ENCODE data around the gene FSCN2.
A peak's percentile ranks its signal among the peaks of the same experiment; 100 is the strongest.

The FSCN2 gene

DNA sequence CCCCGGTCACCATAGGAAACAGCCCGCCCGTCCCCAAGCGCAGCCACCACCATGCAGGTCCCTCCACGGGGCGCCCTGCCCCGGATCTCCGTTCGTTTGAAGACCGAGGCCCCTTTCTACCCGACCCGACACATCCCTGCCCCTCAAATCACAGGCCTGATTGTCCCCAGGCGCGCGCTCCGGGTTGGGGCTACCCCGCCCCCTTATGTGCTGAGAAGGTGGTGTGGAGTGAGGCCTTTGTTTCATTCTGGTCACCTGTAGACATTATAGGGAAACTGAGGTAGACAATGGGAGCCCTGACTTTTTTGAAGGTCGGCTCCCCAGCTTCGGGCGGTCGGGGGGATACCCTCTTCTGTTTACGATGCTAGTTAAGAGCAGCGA is 14.8 kb upstream of the FSCN2 start:
- no peak for TF ChIP-seq ZNF274 (IDR thresholded peaks at IDR 0.05; ENCODE audit: low read depth, low read length)

DNA sequence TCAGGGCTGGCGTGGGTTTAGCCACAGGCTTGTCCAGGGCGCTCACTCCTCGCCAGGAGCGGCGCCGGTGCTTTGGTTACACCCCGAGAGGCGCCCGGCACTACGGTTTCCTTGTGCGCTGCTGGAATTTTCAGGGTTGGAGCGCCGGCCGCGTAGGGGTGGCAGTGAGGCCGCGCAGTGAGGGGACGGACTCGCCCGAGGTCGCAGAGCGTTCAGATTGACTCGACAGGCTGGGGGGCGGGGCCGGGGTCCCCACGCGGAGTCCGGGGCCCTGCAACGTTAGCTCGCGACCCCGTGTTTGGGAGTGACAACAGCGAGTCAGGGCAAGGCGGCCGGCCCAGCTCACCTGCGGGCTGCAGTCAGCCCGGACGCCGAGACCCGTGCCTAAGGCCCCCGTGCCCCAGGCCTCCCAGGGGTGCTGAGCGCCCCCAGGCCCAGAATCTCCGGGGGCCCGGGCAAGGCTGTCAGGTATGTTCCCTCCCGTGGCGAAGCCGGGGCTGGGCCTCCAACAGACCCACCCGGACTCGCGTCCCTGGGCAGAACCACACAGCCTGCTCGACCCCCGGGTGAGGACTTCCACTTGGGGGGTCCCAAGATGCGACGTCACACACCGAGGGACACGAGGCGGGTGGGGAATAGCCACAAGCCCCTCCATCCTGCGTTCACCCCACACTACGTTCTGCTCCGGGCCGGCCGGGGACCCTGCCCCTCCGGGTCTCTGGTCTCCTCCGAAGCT is 14.3 kb upstream of the FSCN2 start:
- no peak for TF ChIP-seq ZNF274 (IDR thresholded peaks at IDR 0.05; ENCODE audit: low read depth, low read length)
- H3K4me3 ChIP-seq (ENCODE audit: low read length): peak overlapping the region; percentile 76; the same call in 1 of the 2 replicates

More for the DNA sequence above, 14.8 kb upstream of the FSCN2 start:
- H3K4me3 ChIP-seq (ENCODE audit: low read length): peak overlapping the region; percentile 76; the same call in 1 of the 2 replicates

DNA sequence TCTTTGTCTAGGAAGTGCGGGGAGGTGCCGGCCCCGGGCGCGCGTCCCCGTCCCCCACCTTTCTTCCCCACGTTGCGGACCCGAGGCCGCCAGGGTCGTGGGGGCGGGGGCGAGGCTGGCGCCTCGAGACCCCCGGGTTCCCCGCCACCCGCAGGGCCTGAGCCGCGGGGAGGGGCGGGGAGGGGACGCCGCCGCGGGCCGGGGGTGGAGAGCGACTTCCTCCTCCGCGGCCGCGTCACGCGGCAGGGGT is 13.8 kb upstream of the FSCN2 start:
- peak overlapping the region; percentile 76; the same call in 1 of the 2 replicates for H3K4me3 ChIP-seq (ENCODE audit: low read length)
- TF ChIP-seq ZNF274 (IDR thresholded peaks at IDR 0.05; ENCODE audit: low read depth, low read length): no peak

DNA sequence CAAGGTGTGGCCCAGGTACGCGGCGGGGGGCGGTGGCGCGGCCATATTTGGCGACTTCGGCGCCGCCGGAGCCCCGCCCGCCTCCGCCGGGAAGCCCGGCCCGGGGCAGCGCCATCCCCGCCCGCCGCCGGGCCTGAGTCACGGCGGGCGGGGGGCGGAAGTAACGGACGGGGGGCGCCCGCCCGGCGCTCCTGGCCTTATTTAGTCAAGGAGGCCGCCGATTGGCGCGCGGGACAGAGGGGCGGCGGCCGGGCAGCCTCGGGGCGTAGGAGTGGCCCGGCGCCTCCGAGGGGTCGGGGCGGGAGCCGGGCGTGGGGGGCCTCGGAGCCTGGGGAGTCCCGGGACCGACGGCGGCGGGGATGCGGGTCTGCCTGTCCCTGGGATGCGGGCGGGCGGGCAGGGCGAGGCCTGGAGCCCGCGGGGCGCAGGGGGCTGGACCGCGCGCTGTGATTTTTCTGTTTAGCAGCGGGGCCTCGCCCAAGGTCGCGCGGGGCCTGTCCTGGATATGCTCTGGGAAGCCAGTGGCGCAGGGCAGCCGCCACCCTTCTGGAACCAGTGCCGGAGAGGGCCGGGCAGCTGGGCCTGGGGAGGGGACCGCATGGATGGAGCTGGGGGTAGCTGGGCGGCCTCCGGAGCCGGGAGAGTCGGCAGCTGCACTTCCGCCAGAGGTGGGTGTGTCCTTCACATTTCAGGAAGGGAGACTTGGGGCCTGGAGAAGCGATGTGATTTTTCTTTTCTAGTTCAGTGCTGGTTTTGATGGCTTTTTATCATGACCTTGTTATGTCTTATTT is 13.2 kb upstream of the FSCN2 start:
- H3K4me3 ChIP-seq (ENCODE audit: low read length): peak overlapping the region; percentile 76
- TF ChIP-seq ZNF274 (IDR thresholded peaks at IDR 0.05; ENCODE audit: low read depth, low read length): no peak

DNA sequence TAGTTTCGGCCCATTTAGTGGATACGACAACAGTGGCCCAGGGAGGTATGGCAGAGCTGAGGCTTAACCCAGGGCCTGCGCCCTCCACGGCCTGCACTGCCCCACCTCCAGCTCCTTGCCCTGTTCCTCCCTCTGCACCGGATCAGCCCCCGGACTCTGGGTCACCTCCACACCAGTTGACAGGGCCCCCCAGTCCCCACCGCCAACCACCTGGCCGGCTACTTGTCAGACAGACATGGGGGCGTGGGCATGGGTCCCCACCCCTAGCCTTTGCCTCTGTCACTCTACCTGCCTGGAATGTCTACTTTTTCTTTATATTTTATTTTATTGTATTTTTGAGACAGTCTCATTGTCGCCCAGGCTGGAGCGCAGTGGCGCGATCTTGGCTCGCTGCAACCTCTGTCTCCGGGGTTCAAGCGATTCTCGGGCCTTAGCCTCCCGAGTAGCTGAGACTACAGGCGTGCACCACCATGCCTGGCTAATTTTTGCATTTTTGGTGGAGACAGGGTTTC is 12.6 kb upstream of the FSCN2 start:
- no peak for TF ChIP-seq ZNF274 (IDR thresholded peaks at IDR 0.05; ENCODE audit: low read depth, low read length)
- H3K4me3 ChIP-seq (ENCODE audit: low read length): peak overlapping the region; percentile 76

DNA sequence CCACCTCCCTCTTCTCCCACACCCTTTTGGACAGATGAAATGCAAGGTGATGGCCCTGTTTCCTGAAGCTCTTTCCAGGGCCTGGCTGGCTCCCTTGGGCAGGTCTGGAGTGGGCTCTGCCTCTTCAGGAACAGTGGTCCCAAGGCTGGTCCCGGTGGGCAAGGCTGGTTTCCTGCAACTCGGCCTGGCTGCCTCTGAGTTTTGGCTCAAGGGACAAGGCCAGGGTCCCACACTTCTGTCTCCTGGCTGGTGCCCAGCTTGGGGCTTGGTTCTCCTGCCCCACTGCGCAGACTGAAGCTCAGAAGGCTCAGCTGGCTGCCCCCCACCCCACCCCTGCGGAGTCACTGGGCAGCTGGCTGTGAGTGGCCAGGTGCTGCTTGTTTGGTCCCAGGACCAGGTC is 11.7 kb upstream of the FSCN2 start:
- peak overlapping the region; percentile 76; the same call in 1 of the 2 replicates for H3K4me3 ChIP-seq (ENCODE audit: low read length)
- TF ChIP-seq ZNF274 (IDR thresholded peaks at IDR 0.05; ENCODE audit: low read depth, low read length): no peak

DNA sequence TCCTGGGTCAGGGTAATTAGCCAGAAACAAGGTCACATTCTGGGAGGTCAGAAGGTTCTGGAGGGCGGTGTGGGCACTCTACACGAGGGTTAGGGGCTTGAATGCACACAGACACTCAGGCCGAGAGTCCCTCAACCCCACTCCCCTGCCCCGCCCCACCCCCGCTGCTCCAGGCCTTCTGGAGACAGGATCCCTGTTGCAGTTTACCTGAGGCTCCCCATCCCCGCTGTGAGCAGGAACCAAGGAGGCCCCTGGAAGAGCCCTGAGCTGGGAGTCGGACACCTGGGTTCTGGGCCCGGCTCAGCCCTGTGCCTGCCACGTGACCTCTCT is 11.2 kb upstream of the FSCN2 start:
- H3K4me3 ChIP-seq (ENCODE audit: low read length): peak overlapping the region; percentile 76; the same call in 1 of the 2 replicates
- no peak for TF ChIP-seq ZNF274 (IDR thresholded peaks at IDR 0.05; ENCODE audit: low read depth, low read length)

DNA sequence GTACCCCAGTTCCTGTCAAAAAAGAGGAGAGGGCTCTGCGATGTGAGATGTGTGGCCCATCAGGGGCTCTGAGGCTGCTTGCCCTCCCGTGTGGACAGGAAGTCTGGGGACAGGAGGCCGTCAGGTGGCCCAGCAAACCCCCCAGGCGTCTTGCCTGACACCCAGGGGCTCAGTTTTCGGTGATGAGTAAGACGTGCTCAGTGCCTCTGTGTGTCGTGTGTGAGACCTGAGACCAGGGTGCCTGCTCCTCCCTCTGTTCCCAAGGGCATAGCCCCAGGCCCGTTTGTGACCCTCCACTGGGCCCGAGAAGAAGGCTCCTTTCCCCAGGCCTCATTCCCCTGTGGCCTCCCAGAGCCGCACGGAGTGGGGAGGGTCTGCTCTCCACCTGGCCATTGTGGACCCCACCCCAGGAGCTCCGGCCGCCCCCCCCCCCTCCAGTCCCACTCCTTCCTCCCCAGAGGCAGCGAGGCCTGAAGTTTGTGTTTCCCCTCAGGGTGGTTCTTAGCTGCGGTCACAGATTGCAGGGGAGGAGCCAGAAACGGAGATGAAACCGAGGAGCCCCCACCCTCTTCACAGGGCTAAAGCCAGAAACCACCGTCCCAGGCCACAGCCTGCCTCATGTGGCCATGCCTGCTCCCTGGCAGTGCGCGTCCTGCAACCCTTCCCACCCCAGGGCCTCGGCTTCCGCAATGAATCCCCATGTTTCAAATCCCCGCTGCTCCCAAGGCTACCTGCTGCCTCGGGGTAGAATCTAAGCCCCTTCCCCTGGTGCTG is 10.7 kb upstream of the FSCN2 start:
- H3K4me3 ChIP-seq (ENCODE audit: low read length): peak overlapping the region; percentile 76; the same call in 1 of the 2 replicates
- no peak for TF ChIP-seq ZNF274 (IDR thresholded peaks at IDR 0.05; ENCODE audit: low read depth, low read length)

DNA sequence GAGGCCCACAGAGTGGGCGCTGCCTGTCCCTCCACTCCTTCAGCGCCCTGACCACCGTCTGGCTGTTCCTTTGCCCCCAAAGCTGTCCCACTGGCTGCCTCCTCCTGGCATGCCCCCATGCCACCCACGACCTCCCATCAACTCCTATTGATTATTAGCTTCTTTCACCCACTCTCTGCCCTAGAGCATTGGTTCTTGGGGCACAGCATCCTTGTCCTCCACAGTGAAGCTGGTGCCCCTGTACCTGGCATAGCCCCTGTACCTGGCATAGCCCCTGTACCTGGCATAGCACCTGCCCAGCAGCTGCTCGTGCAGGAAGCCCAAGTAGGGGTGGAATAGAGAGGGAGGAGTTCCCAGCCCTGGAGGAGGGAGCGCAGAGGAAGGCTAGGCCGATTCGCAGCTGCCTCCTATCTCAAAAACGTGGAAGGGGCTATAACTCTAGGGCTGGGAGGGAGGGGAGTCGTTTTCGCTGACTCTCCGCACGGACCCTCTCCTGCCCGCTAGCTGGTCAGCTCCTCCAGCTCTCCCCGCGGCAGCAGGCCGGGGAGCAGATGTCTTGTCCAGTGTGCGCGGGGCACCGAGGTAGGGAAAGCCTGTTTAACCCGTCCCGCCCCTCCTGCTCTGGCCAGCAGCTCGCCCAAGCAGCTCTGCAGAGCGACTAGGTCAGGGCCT is 9.9 kb upstream of the FSCN2 start:
- H3K4me3 ChIP-seq (ENCODE audit: low read length): peak overlapping the region; percentile 45; the same call in 1 of the 2 replicates
- no peak for TF ChIP-seq ZNF274 (IDR thresholded peaks at IDR 0.05; ENCODE audit: low read depth, low read length)

DNA sequence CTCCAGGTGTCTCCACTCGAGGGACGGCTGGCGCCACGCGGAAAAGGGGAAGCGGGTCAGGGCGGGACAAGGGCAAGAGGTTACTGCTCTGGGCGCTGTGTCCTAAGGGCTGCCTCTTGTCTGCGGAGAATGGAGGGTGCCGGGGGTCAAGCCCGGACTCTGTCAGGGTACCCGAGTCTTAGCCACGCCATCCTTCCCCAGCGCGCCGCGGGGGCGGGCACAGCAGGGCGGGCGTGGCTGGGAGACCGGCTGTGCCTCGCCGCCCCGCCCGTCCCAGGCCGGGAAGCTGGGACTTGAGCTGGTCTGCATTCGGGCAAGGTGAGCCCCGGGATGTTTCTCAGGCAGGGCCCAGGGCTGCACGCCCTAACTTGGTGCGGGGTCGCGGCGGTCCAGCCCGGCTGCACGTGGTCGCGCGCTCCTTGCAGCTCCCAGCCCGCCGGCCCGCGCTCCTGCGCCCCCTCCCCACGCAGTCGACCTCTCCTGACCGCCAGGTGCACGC is 9.3 kb upstream of the FSCN2 start:
- H3K4me3 ChIP-seq (ENCODE audit: low read length): peak overlapping the region; percentile 45; the same call in 1 of the 2 replicates
- TF ChIP-seq ZNF274 (IDR thresholded peaks at IDR 0.05; ENCODE audit: low read depth, low read length): no peak

DNA sequence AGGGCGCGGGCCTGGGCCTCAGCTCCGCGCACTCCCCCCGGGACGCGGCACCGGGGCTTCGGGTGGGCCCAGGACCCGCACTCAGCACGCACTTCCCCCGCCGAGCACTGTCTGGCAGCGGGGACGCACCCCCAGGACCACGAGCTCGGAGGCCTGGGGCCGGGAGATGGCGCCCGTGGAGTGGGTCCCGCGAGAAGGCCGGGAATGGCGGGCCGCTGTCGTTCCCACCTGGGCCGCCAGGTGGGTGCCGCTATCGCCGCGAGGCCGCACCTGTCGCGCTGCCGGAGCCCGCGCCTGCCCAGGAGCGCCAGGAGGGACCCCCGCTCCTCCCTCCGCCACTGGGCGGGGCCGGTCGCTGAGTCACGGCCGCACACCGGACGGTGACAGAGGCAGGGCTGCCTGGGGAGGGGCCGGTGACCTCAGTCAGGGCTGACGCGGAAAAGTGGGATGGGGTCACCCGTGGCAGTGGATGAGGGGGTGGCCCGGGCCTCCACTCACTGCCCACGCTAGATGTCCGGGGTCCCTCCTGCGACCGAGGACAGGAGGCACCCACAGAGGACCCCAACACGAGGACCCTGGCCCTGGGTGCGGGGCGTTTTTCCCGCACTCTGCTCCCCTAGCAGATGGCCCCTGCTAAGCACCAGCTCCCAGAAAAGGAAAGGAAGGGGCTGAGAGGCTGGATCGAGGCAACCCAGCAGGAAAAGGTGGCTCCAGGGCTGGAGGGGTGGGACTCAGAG is 8.7 kb upstream of the FSCN2 start:
- H3K4me3 ChIP-seq (ENCODE audit: low read length): peak overlapping the region; percentile 45; the same call in 1 of the 2 replicates
- TF ChIP-seq ZNF274 (IDR thresholded peaks at IDR 0.05; ENCODE audit: low read depth, low read length): no peak

DNA sequence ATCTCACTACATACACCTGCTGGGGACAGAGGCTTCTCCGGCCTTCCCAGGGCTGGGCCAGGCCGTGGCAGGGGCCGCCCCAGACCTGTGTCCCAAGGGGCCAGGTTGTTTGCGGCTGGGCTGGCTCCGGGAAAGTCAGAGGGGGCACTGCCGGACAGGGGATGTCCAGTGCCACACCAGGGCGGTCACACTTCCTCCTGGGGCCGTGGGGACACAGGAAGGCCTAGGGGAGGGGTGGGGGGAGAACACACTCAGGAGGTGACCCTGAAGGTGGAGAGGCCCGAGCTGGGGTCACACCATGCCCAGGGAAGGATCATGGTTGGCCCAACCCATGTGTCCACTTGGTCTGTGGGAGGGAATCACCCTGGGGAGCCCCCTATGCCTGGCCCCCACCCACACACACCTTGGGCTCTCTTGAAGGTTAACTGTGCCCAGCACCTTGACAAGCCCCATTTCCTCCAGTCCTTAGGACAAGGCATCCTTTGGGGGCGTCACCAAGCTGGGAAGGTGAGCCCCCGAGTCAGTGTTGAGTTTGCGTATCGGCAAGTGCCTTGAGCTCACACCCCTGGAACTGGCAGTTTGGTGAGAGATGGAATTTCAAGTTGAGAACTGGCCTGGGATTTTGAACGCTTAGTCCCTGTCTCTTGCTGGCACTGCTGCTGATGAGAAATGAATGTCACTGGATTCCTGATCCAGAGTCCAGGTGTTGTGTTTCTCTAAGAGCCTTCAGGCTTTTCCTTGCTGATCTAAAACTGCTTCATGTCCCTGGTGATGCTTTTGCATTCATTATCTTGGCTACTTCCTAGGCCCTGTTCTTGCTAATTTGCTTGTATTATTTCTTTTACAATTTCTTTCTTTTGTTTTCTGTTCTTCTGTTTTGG is 7.9 kb upstream of the FSCN2 start:
- peak overlapping the region; percentile 45; the same call in 1 of the 2 replicates for H3K4me3 ChIP-seq (ENCODE audit: low read length)

More for the DNA sequence above, 7.9 kb upstream of the FSCN2 start:
- no peak for TF ChIP-seq ZNF274 (IDR thresholded peaks at IDR 0.05; ENCODE audit: low read depth, low read length)

All from GM08714 (cell line).